CD4-positive, CD25-positive, alpha-beta regulatory T cell (primary cell): ENCODE data around the gene PCDHGB2. TPM values are rescaled to one million over a fixed set of nuclear protein-coding genes. Genes with fewer than 3 reads are reported as not detected.
"Not testable (repeated sequence)": the region's sequence is repeated elsewhere in the genome, so short reads cannot be mapped to it uniquely, and the experiment has no call there.

Source experiments
- ATAC-seq, 2 donors: fragments of 150-1000 bp; cut with Tn5 transposase; one replicate each; pipeline ENCODE4 v1.10.0; 2021; ENCODE audit warnings: low read depth in 2 of 2, moderate number of reproducible peaks in 2 of 2, moderate library complexity in 1 of 2
- DNase-seq, 3 donors: peaks; one replicate each; pipeline versions ENCODE4 v3.0.0 to v3.0.0-alpha.2; 2012 to 2022; ENCODE audit warnings: mixed read lengths in 1 of 3
- H3K27ac ChIP-seq: one replicate; pipeline ENCODE4 v1.7.0; 2013; ENCODE audit warnings: mild to moderate bottlenecking, low read length; ENCODE audit not compliant: insufficient read depth, poor library complexity, severe bottlenecking
- H3K27me3 ChIP-seq: one replicate; pipeline ENCODE4 v1.7.0; 2013; ENCODE audit warnings: low read length; ENCODE audit not compliant: control insufficient read depth, insufficient read depth
- H3K36me3 ChIP-seq: one replicate; pipeline ENCODE4 v1.7.0; 2013; ENCODE audit warnings: mild to moderate bottlenecking, low read length, moderate library complexity; ENCODE audit not compliant: control insufficient read depth, insufficient read depth
- H3K4me1 ChIP-seq: 2 replicates; pipeline ENCODE4 v1.7.0; 2013; ENCODE audit warnings: mild to moderate bottlenecking, low read length; ENCODE audit not compliant: insufficient read depth, control insufficient read depth, poor library complexity, severe bottlenecking
- H3K4me3 ChIP-seq: one replicate; pipeline ENCODE4 v1.7.0; 2013; ENCODE audit warnings: low read depth, mild to moderate bottlenecking, low read length, moderate library complexity
- H3K9me3 ChIP-seq, 2 experiments: 1 replicate in 1 of 2; 2 replicates in 1 of 2; pipeline ENCODE4 v1.7.0; 2013; ENCODE audit warnings: low read length in 2 of 2, mild to moderate bottlenecking in 1 of 2, moderate library complexity in 1 of 2; ENCODE audit not compliant: control insufficient read depth in 2 of 2
- H3K27ac Mint-ChIP-seq, 3 donors: one replicate each; pipeline ENCODE4 v1.8.0; 2020 to 2022; ENCODE audit warnings: mild to moderate bottlenecking in 3 of 3, mixed read lengths in 3 of 3, moderate library complexity in 2 of 3
- H3K27me3 Mint-ChIP-seq: one replicate; pipeline ENCODE4 v1.8.0; 2022; ENCODE audit warnings: mild to moderate bottlenecking, mixed read lengths
- H3K36me3 Mint-ChIP-seq: one replicate; pipeline ENCODE4 v1.8.0; 2020; ENCODE audit warnings: mixed read lengths
- H3K4me1 Mint-ChIP-seq, 4 donors: one replicate each; pipeline ENCODE4 v1.8.0; 2020 to 2022; ENCODE audit warnings: mixed read lengths in 4 of 4, mild to moderate bottlenecking in 1 of 4
- H3K4me3 Mint-ChIP-seq, 4 donors: one replicate each; pipeline ENCODE4 v1.8.0; 2020 to 2022; ENCODE audit warnings: mild to moderate bottlenecking in 4 of 4, mixed read lengths in 4 of 4, moderate library complexity in 3 of 4
- H3K9me3 Mint-ChIP-seq, 7 donors: one replicate each; pipeline ENCODE4 v1.8.0; 2020 to 2022; ENCODE audit warnings: mixed read lengths in 7 of 7, mild to moderate bottlenecking in 3 of 7, moderate library complexity in 2 of 7
- polyA plus RNA-seq, 4 donors: library from polyadenylated mRNA; unstranded; fragments of 300-500 nt; fragmentation: Illumina TruSeq; gene quantifications; one replicate each; pipeline ENCODE4 v1.2.3, GENCODE V29; 2021
- total RNA-seq: library from RNA; stranded (reverse); gene quantifications from one replicate; pipeline ENCODE4 v1.2.3, GENCODE V29; 2022

The PCDHGB2 gene
- total and polyA plus RNA-seq, 5 donors from 2014 or later: 0.20 to 0.54 TPM; not detected in 3

DNA sequence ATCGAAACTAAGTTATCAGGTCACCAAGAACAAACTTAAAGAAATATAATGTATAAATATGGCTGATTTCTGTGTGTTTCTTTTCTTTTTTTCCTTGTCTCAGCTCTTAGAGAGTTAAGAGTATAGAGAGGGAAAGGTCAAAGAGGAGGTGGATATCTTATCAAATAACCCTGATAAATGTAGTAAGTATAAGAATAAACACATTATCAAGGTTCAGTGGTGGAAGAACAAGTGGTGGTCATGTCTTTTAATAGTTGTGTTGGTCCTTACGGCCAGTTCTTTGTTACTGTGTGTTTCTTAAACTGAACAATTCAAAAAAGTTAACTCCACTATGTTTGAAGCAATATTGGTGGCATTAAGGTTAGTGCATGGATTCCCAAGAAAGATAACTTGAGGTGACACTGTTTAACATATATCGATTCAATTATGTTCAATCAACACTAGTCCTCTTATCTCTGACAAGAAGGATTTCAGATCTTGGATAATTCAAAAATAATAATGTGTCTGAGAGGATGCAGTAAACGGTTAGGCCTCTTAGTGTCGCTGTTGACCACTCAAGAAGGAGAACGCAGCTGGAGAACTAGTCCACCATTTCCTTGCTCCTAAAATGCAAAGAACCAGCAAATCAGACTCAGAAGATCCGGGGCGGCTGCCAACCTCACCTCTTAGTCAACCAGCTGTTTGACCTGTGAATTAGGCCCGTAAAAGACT, 16.4 kb upstream of the PCDHGB2 start, which contains the start of gene PCDHGA3:
PCDHGA3 (plus strand) TSS at position 588 of the 711 bp plus-strand sequence. CDS start 205 bp downstream, outside the sequence.
- ATAC-seq (no peak), DNase-seq (peak in 1 of 3 donors; percentile 38)
- peaks cover 48% of the 10 kb centered on the region for H3K27me3 Mint-ChIP-seq
- no peak within 1 kb of the TSS for H3K27ac ChIP-seq
- H3K27me3 ChIP-seq: peaks cover 9% of the 10 kb centered on the region
- peak within 1 kb of the TSS in 2 of 4 donors; percentile 41 to 56 for H3K4me3 Mint-ChIP-seq
- no peak within 1 kb of the TSS for H3K27ac Mint-ChIP-seq
- peaks cover 32 to 43% of the 10 kb centered on the region in 2 experiments for H3K9me3 ChIP-seq
- H3K9me3 Mint-ChIP-seq: peaks cover 7 to 55% (median 22%) of the 10 kb centered on the region in 7 donors
- H3K36me3 ChIP-seq: no peaks in the 10 kb centered on the region
- no peak within 1 kb of the TSS for H3K4me3 ChIP-seq
- H3K4me1 Mint-ChIP-seq: no peaks in the 10 kb centered on the region
- H3K36me3 Mint-ChIP-seq: peaks cover 6% of the 10 kb centered on the region
- H3K4me1 ChIP-seq: no peaks in the 10 kb centered on the region

DNA sequence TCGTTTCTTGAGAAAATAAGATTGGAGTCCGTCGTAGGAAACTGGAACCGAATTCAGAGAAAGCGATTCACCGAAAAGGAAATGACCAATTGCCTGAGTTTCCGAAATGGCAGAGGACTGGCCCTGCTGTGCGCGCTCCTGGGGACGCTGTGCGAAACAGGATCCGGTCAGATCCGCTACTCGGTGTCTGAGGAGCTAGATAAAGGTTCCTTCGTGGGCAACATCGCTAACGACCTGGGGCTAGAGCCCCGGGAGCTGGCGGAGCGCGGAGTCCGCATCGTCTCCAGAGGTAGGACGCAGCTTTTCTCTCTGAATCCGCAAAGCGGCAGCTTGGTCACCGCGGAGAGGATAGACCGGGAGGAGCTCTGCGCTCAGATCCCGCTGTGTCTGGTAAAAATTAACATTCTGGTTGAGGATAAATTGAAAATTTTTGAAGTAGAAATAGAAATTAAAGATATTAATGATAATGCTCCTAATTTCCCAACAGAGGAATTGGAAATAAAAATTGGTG, 15.8 kb upstream of the PCDHGB2 start:
- Mint-ChIP-seq H3K4me3 (peak overlapping the region in 2 of 4 donors; percentile 41 to 56), H3K27me3 (peaks cover 45% of the 10 kb centered on the region), H3K27ac (no peak overlapping the region), H3K9me3 (peaks cover 8 to 56% (median 22%) of the 10 kb centered on the region in 7 donors), H3K4me1 (no peaks in the 10 kb centered on the region), H3K36me3 (peaks cover 6% of the 10 kb centered on the region)
- H3K27ac ChIP-seq: no peak overlapping the region
- H3K4me1 ChIP-seq: no peaks in the 10 kb centered on the region
- peaks cover 7% of the 10 kb centered on the region for H3K27me3 ChIP-seq
- peaks cover 25 to 36% of the 10 kb centered on the region in 2 experiments for H3K9me3 ChIP-seq
- ATAC-seq (no peak), DNase-seq (no peak)
- H3K4me3 ChIP-seq: no peak overlapping the region
- no peaks in the 10 kb centered on the region for H3K36me3 ChIP-seq

DNA sequence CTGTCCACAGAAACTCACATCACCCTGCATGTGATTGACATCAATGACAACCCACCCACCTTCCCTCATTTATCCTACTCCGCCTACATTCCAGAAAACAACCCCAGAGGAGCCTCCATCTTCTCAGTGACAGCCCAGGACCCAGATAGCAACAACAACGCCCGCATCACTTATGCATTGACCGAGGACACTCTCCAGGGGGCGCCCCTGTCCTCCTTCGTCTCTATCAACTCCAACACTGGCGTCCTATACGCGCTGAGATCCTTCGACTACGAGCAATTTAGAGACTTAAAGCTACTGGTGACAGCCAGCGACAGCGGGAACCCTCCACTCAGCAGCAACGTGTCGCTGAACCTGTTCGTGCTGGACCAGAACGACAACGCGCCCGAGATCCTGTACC, 14.5 kb upstream of the PCDHGB2 start:
- H3K9me3 Mint-ChIP-seq: peaks cover 9 to 49% (median 21%) of the 10 kb centered on the region in 7 donors
- H3K27me3 ChIP-seq: peaks cover 9% of the 10 kb centered on the region
- no peak overlapping the region for H3K27ac ChIP-seq
- no peak for DNase-seq
- H3K36me3 ChIP-seq: no peaks in the 10 kb centered on the region
- no peak for ATAC-seq
- H3K4me1 ChIP-seq: no peaks in the 10 kb centered on the region
- peaks cover 4% of the 10 kb centered on the region for H3K36me3 Mint-ChIP-seq
- no peak overlapping the region for H3K4me3 ChIP-seq
- peaks cover 19 to 28% of the 10 kb centered on the region in 2 experiments for H3K9me3 ChIP-seq
- peaks cover 0 to 4% (median 1%) of the 10 kb centered on the region in 4 donors for H3K4me1 Mint-ChIP-seq
- no peak overlapping the region for H3K4me3 Mint-ChIP-seq
- no peak overlapping the region for H3K27ac Mint-ChIP-seq
- H3K27me3 Mint-ChIP-seq: peaks cover 44% of the 10 kb centered on the region

DNA sequence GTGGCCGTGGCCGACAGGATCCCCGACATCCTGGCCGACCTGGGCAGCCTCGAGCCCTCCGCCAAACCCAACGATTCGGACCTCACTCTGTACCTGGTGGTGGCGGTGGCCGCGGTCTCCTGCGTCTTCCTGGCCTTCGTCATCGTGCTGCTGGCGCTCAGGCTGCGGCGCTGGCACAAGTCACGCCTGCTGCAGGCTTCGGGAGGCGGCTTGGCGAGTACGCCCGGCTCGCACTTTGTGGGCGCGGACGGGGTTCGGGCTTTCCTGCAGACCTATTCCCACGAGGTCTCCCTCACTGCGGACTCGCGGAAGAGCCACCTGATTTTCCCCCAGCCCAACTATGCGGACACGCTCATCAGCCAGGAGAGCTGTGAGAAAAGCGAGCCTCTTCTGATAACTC, 13.8 kb upstream of the PCDHGB2 start:
- Mint-ChIP-seq H3K27me3 (peaks cover 42% of the 10 kb centered on the region), H3K9me3 (peaks cover 9 to 53% (median 20%) of the 10 kb centered on the region in 7 donors)
- not testable (repeated sequence) for H3K4me1 ChIP-seq, ATAC-seq, H3K27ac Mint-ChIP-seq, H3K36me3 Mint-ChIP-seq, DNase-seq, H3K27ac ChIP-seq, H3K4me3 ChIP-seq, H3K4me3 Mint-ChIP-seq, H3K4me1 Mint-ChIP-seq, H3K36me3 ChIP-seq
- peaks cover 16% of the 10 kb centered on the region for H3K27me3 ChIP-seq
- H3K9me3 ChIP-seq: peaks cover 25 to 31% of the 10 kb centered on the region in 2 experiments

DNA sequence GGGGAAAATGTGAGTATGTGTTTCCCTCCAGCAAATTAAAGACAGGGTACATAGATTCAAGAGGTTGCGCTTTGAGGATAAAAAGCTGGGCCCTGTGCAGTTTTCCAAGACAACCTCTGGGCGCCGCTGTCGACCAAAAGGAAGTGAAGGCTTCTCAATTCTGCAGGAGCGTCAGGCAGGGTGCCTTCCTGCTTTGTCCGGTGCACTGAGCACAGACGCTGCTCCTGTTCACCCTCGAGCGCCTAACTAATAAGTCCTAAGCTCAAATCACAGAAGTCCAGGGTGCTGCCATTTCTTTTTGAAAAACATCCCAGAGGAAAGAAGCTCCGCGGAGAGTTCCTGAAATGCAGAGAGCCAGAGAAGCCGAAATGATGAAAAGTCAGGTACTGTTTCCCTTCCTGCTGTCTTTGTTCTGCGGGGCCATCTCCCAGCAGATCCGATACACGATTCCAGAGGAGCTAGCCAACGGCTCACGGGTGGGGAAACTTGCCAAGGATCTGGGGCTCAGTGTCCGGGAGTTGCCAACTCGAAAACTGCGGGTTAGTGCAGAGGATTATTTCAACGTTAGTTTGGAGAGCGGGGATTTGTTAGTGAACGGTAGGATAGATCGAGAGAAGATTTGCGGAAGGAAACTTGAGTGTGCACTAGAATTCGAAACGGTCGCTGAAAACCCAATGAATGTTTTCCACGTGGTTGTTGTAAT, 9.7 kb upstream of the PCDHGB2 start, which contains the start of gene PCDHGB1:
PCDHGB1 (plus strand) TSS at position 183 of the 703 bp plus-strand sequence; CDS start at position 345, 162 bp downstream.
- ATAC-seq: peak in 1 of 2 donors; percentile 28
- H3K4me1 ChIP-seq: no peaks in the 10 kb centered on the region
- no peak within 1 kb of the TSS for H3K27ac ChIP-seq
- no peak within 1 kb of the TSS for H3K4me3 ChIP-seq
- Mint-ChIP-seq H3K4me3 (peak within 1 kb of the TSS in 3 of 4 donors; percentile 21 to 41 (median 32)), H3K27ac (no peak within 1 kb of the TSS), H3K27me3 (peaks cover 31% of the 10 kb centered on the region), H3K9me3 (peaks cover 4 to 33% (median 9%) of the 10 kb centered on the region in 7 donors), H3K36me3 (peaks cover 3% of the 10 kb centered on the region), H3K4me1 (peaks cover 0 to 4% (median 1%) of the 10 kb centered on the region in 4 donors)
- peaks cover 29% of the 10 kb centered on the region for H3K27me3 ChIP-seq
- peaks cover 14 to 26% of the 10 kb centered on the region in 2 experiments for H3K9me3 ChIP-seq
- no peaks in the 10 kb centered on the region for H3K36me3 ChIP-seq
- peak in 1 of 3 donors; percentile 46 for DNase-seq

DNA sequence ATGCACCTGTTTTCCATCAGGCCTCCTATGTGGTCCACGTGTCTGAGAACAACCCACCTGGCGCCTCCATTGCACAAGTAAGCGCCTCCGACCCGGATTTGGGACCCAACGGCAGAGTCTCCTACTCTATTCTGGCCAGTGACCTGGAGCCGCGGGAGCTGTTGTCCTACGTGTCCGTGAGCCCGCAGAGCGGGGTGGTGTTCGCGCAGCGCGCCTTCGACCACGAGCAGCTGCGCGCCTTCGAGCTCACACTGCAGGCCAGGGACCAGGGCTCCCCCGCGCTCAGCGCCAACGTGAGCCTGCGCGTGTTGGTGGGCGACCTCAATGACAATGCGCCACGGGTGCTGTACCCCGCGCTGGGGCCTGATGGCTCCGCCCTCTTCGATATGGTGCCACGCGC, 8.2 kb upstream of the PCDHGB2 start:
- Mint-ChIP-seq H3K36me3 (no peaks in the 10 kb centered on the region), H3K4me1 (peaks cover 0 to 5% (median 3%) of the 10 kb centered on the region in 4 donors), H3K9me3 (peaks cover 2 to 33% (median 7%) of the 10 kb centered on the region in 7 donors), H3K27me3 (peaks cover 31% of the 10 kb centered on the region), H3K4me3 (no peak overlapping the region), H3K27ac (no peak overlapping the region)
- Histone ChIP-seq H3K36me3 (no peaks in the 10 kb centered on the region), H3K27ac (no peak overlapping the region), H3K4me3 (no peak overlapping the region), H3K9me3 (peaks cover 12 to 28% of the 10 kb centered on the region in 2 experiments), H3K27me3 (peaks cover 31% of the 10 kb centered on the region), H3K4me1 (no peaks in the 10 kb centered on the region)
- DNase-seq (no peak), ATAC-seq (no peak)

DNA sequence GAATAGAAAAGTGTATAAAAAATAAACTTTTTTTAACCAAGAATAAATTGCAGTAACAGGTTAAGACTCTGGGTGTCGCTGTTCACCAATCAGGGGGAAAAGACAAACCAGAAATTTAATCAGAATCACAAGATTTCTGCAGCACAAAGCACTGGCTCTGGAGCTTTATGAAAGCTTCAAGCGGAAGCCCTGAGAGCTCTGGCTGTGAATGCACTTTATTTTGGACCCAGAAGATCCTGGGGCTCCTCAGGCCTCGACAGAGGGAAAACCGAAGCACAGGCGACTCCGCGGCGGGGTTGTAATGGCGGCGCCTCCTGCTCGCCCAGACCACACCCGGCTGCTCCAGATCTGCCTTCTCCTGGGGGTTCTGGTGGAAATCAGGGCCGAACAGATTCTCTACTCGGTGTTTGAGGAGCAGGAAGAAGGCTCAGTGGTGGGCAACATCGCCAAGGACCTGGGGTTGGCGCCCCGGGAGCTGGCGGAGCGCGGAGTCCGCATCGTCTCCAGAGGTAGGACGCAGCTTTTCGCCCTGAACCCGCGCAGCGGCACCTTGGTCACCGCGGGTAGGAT, 4.8 kb upstream of the PCDHGB2 start, which contains the start of gene PCDHGA4:
PCDHGA4 (plus strand) TSS at position 122 of the 570 bp plus-strand sequence; CDS start at position 209, 87 bp downstream.
- Histone ChIP-seq H3K4me3 (peak within 1 kb of the TSS; percentile 26), H3K27ac (no peak within 1 kb of the TSS), H3K27me3 (peaks cover 26% of the 10 kb centered on the region), H3K4me1 (no peaks in the 10 kb centered on the region), H3K9me3 (peaks cover 17 to 28% of the 10 kb centered on the region in 2 experiments), H3K36me3 (no peaks in the 10 kb centered on the region)
- H3K9me3 Mint-ChIP-seq: peaks cover 0 to 41% (median 13%) of the 10 kb centered on the region in 7 donors
- peaks cover 46% of the 10 kb centered on the region for H3K27me3 Mint-ChIP-seq
- H3K36me3 Mint-ChIP-seq: no peaks in the 10 kb centered on the region
- ATAC-seq (no peak), DNase-seq (no peak)
- H3K27ac Mint-ChIP-seq: no peak within 1 kb of the TSS
- H3K4me3 Mint-ChIP-seq: peak within 1 kb of the TSS in 2 of 4 donors; percentile 8 to 13
- peaks cover 2 to 10% (median 4%) of the 10 kb centered on the region in 4 donors for H3K4me1 Mint-ChIP-seq
